ENCODE measurements around the gene CCDC6. TPM values are rescaled to one million over a fixed set of nuclear protein-coding genes. Genes with fewer than 3 reads are reported as not detected.

CCDC6 gene
- polyA plus RNA-seq, 2 of the 4 experiments (the other 2 are of a cell fraction), result 21.4 to 43.5 TPM

DNA sequence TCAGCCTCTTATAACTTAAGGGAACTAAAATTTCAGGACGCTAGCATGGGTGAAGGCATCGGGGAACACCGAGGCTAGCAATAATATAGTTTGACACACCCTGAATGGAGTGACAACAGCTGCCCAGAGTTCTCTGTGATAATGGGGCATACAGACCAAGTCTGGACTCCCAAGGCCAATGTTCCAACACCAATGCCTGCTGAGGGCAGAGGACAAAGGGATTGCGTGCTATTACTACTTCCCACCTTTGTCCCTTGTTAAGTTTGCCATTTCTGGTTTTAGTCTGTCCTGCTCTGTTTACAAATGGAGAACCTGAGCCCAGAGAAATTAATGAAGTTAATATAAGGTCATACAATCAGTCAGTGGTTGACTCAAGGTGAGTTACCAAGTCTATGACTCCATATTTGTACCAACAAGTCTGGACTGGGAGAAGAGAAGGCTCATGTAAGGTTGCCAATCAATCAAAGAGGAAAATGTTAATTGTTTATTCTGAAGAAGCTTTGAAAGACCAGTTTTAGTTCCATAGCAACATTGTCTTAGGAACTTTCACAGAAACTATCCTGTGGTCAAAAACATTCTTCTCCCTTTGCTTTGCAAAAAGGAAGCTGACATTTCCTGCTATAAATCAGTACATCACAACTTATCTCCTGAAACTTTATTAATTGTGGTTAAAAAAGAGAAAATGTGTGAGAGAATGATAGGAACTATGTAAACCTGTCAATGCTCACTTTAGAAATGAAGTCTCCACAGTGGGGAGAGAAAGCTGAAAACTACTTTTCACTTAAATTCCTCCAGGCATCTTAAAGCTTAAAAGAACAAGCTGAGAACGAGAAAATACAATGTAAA lies 74.5 kb downstream of the CCDC6 start:
- ATAC-seq (no peak), FAIRE-seq (no peak), DNase-seq (ENCODE audit: low read depth in 1 of 2, low spot score in 1 of 2) (no peak)
- ChIA-PET POLR2A (no interaction called here), CTCF (interaction anchor here (1.1 to 2.6 kb wide), 7 partner anchors 13 to 208 kb away, joined by 3 to 26 read pairs (median 4); no protein-coding TSS in a partner anchor)
- H3K4me1 ChIP-seq, result no peaks in the 10 kb centered on the region
- H3K4me3 ChIP-seq, result no peak overlapping the region
- TF ChIP-seq HOXA7 (CRISPR knock-in tag; IDR thresholded peaks at IDR 0.05) (no peak), PHF8 (IDR thresholded peaks at IDR 0.05; ENCODE audit: borderline replicate concordance, low read depth) (no peak), JUN (IDR thresholded peaks at IDR 0.05) (no peak), ZFP36 (IDR thresholded peaks at IDR 0.05; ENCODE audit: borderline replicate concordance, partially characterized antibody) (no peak), RARB (CRISPR knock-in tag; IDR thresholded peaks at IDR 0.05) (no peak), TP53 (CRISPR knock-in tag; IDR thresholded peaks at IDR 0.05) (no peak)
- TF ChIP-seq, protein P1, sequence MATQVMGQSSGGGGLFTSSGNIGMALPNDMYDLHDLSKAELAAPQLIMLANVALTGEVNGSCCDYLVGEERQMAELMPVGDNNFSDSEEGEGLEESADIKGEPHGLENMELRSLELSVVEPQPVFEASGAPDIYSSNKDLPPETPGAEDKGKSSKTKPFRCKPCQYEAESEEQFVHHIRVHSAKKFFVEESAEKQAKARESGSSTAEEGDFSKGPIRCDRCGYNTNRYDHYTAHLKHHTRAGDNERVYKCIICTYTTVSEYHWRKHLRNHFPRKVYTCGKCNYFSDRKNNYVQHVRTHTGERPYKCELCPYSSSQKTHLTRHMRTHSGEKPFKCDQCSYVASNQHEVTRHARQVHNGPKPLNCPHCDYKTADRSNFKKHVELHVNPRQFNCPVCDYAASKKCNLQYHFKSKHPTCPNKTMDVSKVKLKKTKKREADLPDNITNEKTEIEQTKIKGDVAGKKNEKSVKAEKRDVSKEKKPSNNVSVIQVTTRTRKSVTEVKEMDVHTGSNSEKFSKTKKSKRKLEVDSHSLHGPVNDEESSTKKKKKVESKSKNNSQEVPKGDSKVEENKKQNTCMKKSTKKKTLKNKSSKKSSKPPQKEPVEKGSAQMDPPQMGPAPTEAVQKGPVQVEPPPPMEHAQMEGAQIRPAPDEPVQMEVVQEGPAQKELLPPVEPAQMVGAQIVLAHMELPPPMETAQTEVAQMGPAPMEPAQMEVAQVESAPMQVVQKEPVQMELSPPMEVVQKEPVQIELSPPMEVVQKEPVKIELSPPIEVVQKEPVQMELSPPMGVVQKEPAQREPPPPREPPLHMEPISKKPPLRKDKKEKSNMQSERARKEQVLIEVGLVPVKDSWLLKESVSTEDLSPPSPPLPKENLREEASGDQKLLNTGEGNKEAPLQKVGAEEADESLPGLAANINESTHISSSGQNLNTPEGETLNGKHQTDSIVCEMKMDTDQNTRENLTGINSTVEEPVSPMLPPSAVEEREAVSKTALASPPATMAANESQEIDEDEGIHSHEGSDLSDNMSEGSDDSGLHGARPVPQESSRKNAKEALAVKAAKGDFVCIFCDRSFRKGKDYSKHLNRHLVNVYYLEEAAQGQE (IDR thresholded peaks at IDR 0.05), result no peak
- TF ChIP-seq, protein P2, sequence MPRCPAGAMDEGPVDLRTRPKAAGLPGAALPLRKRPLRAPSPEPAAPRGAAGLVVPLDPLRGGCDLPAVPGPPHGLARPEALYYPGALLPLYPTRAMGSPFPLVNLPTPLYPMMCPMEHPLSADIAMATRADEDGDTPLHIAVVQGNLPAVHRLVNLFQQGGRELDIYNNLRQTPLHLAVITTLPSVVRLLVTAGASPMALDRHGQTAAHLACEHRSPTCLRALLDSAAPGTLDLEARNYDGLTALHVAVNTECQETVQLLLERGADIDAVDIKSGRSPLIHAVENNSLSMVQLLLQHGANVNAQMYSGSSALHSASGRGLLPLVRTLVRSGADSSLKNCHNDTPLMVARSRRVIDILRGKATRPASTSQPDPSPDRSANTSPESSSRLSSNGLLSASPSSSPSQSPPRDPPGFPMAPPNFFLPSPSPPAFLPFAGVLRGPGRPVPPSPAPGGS (IDR thresholded peaks at IDR 0.05), result no peak
- TF ChIP-seq, protein P3, sequence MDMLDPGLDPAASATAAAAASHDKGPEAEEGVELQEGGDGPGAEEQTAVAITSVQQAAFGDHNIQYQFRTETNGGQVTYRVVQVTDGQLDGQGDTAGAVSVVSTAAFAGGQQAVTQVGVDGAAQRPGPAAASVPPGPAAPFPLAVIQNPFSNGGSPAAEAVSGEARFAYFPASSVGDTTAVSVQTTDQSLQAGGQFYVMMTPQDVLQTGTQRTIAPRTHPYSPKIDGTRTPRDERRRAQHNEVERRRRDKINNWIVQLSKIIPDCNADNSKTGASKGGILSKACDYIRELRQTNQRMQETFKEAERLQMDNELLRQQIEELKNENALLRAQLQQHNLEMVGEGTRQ (IDR thresholded peaks at IDR 0.05), result no peak
- 90% methylated on average over 5 of the region's 5 CpGs for WGBS (ENCODE audit: missing lambda C conversion rate)
- H3K9me3 ChIP-seq, result no peaks in the 10 kb centered on the region
- H3K27ac ChIP-seq, result no peak overlapping the region
- H3K4me2 ChIP-seq, result no peak overlapping the region

DNA sequence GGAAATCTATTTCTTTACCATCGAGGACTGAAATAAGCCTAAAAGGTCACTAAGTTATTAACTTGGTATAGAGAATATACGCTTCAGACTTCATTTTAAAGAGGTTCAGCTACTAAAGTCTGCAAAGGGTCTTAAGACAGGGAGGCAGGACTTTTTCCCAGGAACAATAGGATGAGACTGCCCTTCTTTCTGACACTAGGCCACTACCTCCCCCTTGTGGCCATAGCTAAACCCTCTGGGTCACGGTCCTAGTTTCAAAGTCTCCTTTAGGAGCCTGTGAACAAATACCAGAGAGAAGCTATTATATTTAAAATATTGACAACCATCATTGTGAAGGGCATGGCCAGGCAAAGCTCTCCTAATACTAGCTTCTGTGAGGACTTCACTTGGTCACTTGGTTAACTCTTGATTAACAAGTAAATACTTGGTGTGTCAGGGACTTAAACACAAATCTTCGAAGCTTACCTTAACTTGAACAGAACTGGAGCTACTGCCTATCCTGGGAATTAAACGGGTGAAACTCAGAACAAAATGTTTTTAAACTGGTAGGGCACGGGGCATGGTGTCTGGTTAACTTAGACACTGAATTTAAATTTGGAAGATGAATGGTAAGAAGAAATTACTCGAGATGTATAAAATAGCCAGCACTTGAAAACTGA lies 75.6 kb downstream of the CCDC6 start:
- ATAC-seq (peak; percentile 85 to 96), FAIRE-seq (no peak), DNase-seq (ENCODE audit: low read depth in 1 of 2, low spot score in 1 of 2) (peak; percentile 55 to 60)
- 53% methylated on average over 7 of the region's 7 CpGs for WGBS (ENCODE audit: missing lambda C conversion rate)
- Histone ChIP-seq H3K4me1 (no peaks in the 10 kb centered on the region), H3K4me3 (no peak overlapping the region), H3K27ac (no peak overlapping the region), H3K9me3 (no peaks in the 10 kb centered on the region), H3K4me2 (no peak overlapping the region)
- ChIA-PET CTCF (interaction anchor here (0.5 to 2.6 kb wide), 26 partner anchors 8 to 594 kb away, joined by 3 to 26 read pairs (median 4); no protein-coding TSS in a partner anchor), POLR2A (no interaction called here)
- peak; percentile 66 for TF ChIP-seq SMC3 (IDR thresholded peaks at IDR 0.05)
- TF ChIP-seq, protein P4, sequence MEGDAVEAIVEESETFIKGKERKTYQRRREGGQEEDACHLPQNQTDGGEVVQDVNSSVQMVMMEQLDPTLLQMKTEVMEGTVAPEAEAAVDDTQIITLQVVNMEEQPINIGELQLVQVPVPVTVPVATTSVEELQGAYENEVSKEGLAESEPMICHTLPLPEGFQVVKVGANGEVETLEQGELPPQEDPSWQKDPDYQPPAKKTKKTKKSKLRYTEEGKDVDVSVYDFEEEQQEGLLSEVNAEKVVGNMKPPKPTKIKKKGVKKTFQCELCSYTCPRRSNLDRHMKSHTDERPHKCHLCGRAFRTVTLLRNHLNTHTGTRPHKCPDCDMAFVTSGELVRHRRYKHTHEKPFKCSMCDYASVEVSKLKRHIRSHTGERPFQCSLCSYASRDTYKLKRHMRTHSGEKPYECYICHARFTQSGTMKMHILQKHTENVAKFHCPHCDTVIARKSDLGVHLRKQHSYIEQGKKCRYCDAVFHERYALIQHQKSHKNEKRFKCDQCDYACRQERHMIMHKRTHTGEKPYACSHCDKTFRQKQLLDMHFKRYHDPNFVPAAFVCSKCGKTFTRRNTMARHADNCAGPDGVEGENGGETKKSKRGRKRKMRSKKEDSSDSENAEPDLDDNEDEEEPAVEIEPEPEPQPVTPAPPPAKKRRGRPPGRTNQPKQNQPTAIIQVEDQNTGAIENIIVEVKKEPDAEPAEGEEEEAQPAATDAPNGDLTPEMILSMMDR (IDR thresholded peaks at IDR 0.05), result peak; percentile 75
- peak; percentile 56 to 62 for TF ChIP-seq RAD21 (conservative IDR thresholded peaks at IDR 0.05 in 1 of 2, IDR thresholded peaks at IDR 0.05 in 1 of 2)
- TF ChIP-seq FOSB (CRISPR knock-in tag; IDR thresholded peaks at IDR 0.05), result no peak

Data from A549 (cell line).